ENCODE measurements around the gene TSPAN7. TPM values are rescaled to one million over a fixed set of nuclear protein-coding genes. Genes with fewer than 3 reads are reported as not detected.

Gene TSPAN7
- total RNA-seq, 1 experiment from 2014 or later: not detected

GRCh38 chrX:38571058-38571457, 9.7 kb downstream of the TSPAN7 start:
- no peak for DNase-seq
- TF ChIP-seq, protein P1, sequence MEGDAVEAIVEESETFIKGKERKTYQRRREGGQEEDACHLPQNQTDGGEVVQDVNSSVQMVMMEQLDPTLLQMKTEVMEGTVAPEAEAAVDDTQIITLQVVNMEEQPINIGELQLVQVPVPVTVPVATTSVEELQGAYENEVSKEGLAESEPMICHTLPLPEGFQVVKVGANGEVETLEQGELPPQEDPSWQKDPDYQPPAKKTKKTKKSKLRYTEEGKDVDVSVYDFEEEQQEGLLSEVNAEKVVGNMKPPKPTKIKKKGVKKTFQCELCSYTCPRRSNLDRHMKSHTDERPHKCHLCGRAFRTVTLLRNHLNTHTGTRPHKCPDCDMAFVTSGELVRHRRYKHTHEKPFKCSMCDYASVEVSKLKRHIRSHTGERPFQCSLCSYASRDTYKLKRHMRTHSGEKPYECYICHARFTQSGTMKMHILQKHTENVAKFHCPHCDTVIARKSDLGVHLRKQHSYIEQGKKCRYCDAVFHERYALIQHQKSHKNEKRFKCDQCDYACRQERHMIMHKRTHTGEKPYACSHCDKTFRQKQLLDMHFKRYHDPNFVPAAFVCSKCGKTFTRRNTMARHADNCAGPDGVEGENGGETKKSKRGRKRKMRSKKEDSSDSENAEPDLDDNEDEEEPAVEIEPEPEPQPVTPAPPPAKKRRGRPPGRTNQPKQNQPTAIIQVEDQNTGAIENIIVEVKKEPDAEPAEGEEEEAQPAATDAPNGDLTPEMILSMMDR (conservative IDR thresholded peaks at IDR 0.05): no peak
- no peak for TF ChIP-seq EZH2 (IDR thresholded peaks at IDR 0.05; ENCODE audit: low read depth)
- intact Hi-C loops (cut with micrococcal nuclease; ENCODE audit: unreplicated experiment): no loop called here
- ChIA-PET POLR2A (ENCODE audit: unreplicated experiment) (no interaction called here), CTCF (no interaction called here)
- Histone ChIP-seq H3K79me2 (ENCODE audit: low read depth) (no peaks in the 10 kb centered on the region), H3K27me3 (ENCODE audit: insufficient read depth, low read depth) (no peaks in the 10 kb centered on the region), H3K4me2 (no peak overlapping the region), H3K4me3 (no peak overlapping the region), H4K20me1 (ENCODE audit: insufficient read depth) (no peaks in the 10 kb centered on the region), H3K27ac (no peak overlapping the region), H3K9me3 (ENCODE audit: insufficient read depth, low read depth) (no peaks in the 10 kb centered on the region), H3K36me3 (ENCODE audit: low read depth) (no peaks in the 10 kb centered on the region), H2AFZ (no peak overlapping the region), H3F3A (ENCODE audit: insufficient read depth, low read depth) (no peaks in the 10 kb centered on the region), H3K4me1 (replicated peaks; ENCODE audit: insufficient read depth) (no peaks in the 10 kb centered on the region), H3K9me2 (ENCODE audit: insufficient read depth) (no peaks in the 10 kb centered on the region)
- BruUV-seq (replicated peaks): no TSS peak

- Histone ChIP-seq H3K4me2 (no peak overlapping the region), H4K20me1 (ENCODE audit: insufficient read depth) (no peaks in the 10 kb centered on the region), H3K27me3 (ENCODE audit: insufficient read depth, low read depth) (no peaks in the 10 kb centered on the region), H3K27ac (no peak overlapping the region), H3K4me1 (replicated peaks; ENCODE audit: insufficient read depth) (no peaks in the 10 kb centered on the region), H3K36me3 (ENCODE audit: low read depth) (no peaks in the 10 kb centered on the region), H3F3A (ENCODE audit: insufficient read depth, low read depth) (no peaks in the 10 kb centered on the region), H3K9me2 (ENCODE audit: insufficient read depth) (no peaks in the 10 kb centered on the region), H2AFZ (no peak overlapping the region), H3K9me3 (ENCODE audit: insufficient read depth, low read depth) (no peaks in the 10 kb centered on the region), H3K4me3 (no peak overlapping the region), H3K79me2 (ENCODE audit: low read depth) (no peaks in the 10 kb centered on the region)
- CTCF ChIA-PET: no interaction called here
- TF ChIP-seq, protein P1 (conservative IDR thresholded peaks at IDR 0.05): no peak
- TF ChIP-seq EZH2 (IDR thresholded peaks at IDR 0.05; ENCODE audit: low read depth): no peak
- POLR2A ChIA-PET (ENCODE audit: unreplicated experiment): no interaction called here
- intact Hi-C loops (cut with micrococcal nuclease; ENCODE audit: unreplicated experiment): no loop called here
- BruUV-seq (replicated peaks): no TSS peak
- no peak for DNase-seq
Observed at GRCh38 chrX:38574858-38575257, 13.5 kb downstream of the TSPAN7 start.

- Histone ChIP-seq H4K20me1 (ENCODE audit: insufficient read depth) (no peaks in the 10 kb centered on the region), H3K4me3 (no peak overlapping the region), H3F3A (ENCODE audit: insufficient read depth, low read depth) (no peaks in the 10 kb centered on the region), H3K9me3 (ENCODE audit: insufficient read depth, low read depth) (no peaks in the 10 kb centered on the region), H3K4me1 (replicated peaks; ENCODE audit: insufficient read depth) (no peaks in the 10 kb centered on the region), H3K79me2 (ENCODE audit: low read depth) (no peaks in the 10 kb centered on the region), H3K9me2 (ENCODE audit: insufficient read depth) (no peaks in the 10 kb centered on the region), H3K27me3 (ENCODE audit: insufficient read depth, low read depth) (no peaks in the 10 kb centered on the region), H3K36me3 (ENCODE audit: low read depth) (no peaks in the 10 kb centered on the region), H3K27ac (no peak overlapping the region), H2AFZ (no peak overlapping the region), H3K4me2 (no peak overlapping the region)
- DNase-seq: no peak
- ChIA-PET POLR2A (ENCODE audit: unreplicated experiment) (no interaction called here), CTCF (no interaction called here)
- BruUV-seq (replicated peaks): no TSS peak
- TF ChIP-seq, protein P1 (conservative IDR thresholded peaks at IDR 0.05): no peak
- no peak for TF ChIP-seq EZH2 (IDR thresholded peaks at IDR 0.05; ENCODE audit: low read depth)
- intact Hi-C loops (cut with micrococcal nuclease; ENCODE audit: unreplicated experiment): no loop called here
Observed at GRCh38 chrX:38575888-38576287, 14.5 kb downstream of the TSPAN7 start.
